Measurements from ENCODE around the gene SPTLC1. TPM values are rescaled to one million over a fixed set of nuclear protein-coding genes. Genes with fewer than 3 reads are reported as not detected.

The SPTLC1 gene
- total and polyA plus RNA-seq, 2 of the 8 experiments (the other 6 are each of a cell fraction or from before 2014, with no cell fraction given) = 34.2 to 62.1 TPM

GRCh38 chr9:92122061-92122460, 6.8 kb upstream of the SPTLC1 start (continued):
- TF ChIP-seq CBX5 (IDR thresholded peaks at IDR 0.05; ENCODE audit: low read depth, low read length) = no peak
- TF ChIP-seq TAF1 (IDR thresholded peaks at IDR 0.05; ENCODE audit: low read depth, low read length) = no peak
- no peak for TF ChIP-seq TCF12 (IDR thresholded peaks at IDR 0.05; ENCODE audit: low read depth, low read length)
- TF ChIP-seq ZNF274 (IDR thresholded peaks at IDR 0.05; ENCODE audit: borderline replicate concordance, extremely low read depth, low read length) = no peak
- TF ChIP-seq RBBP5 (IDR thresholded peaks at IDR 0.05; ENCODE audit: borderline replicate concordance, low read depth, low read length) = no peak
- TF ChIP-seq SIRT6 (IDR thresholded peaks at IDR 0.05; ENCODE audit: low read length) = no peak
- no peak for TF ChIP-seq SRF (IDR thresholded peaks at IDR 0.05; ENCODE audit: low read depth, low read length)
